Measurements from ENCODE around the gene CFAP97D2. TPM values are rescaled to one million over a fixed set of nuclear protein-coding genes. Genes with fewer than 3 reads are reported as not detected.
A peak's percentile ranks its signal among the peaks of the same experiment; 100 is the strongest.

The CFAP97D2 gene
- total RNA-seq, 1 donor from 2014 or later = not detected

DNA sequence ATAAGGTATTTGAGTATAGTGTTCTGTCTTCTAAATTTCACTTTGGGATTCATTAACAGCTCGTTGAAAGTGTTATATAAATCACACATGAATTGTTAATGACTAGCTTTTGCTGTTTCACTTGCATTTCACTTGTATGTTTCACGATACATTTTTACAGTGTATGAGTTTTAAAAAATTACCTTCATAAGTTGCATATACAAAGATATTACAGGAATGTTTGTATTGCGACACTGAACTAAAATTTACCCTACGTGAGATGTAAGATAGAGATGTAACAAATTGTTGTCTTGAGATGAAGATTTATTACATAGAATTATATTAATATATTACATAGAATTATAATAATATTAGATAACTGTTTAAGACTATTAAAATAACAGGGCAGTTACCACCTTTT is 57.2 kb downstream of the CFAP97D2 start:
- intact Hi-C loops (cut with DNase I) = no loop called here
- Histone ChIP-seq H3K4me1 (peaks cover 6% of the 10 kb centered on the region in 2 donors), H3K36me3 (peaks cover 36 to 43% of the 10 kb centered on the region in 2 donors), H3K9me3 (no peaks in the 10 kb centered on the region), H3K27ac (no peak overlapping the region), H3K4me3 (peak overlapping the region in 1 of 2 donors; percentile 91), H3K27me3 (no peaks in the 10 kb centered on the region)
- TF ChIP-seq, protein P1, sequence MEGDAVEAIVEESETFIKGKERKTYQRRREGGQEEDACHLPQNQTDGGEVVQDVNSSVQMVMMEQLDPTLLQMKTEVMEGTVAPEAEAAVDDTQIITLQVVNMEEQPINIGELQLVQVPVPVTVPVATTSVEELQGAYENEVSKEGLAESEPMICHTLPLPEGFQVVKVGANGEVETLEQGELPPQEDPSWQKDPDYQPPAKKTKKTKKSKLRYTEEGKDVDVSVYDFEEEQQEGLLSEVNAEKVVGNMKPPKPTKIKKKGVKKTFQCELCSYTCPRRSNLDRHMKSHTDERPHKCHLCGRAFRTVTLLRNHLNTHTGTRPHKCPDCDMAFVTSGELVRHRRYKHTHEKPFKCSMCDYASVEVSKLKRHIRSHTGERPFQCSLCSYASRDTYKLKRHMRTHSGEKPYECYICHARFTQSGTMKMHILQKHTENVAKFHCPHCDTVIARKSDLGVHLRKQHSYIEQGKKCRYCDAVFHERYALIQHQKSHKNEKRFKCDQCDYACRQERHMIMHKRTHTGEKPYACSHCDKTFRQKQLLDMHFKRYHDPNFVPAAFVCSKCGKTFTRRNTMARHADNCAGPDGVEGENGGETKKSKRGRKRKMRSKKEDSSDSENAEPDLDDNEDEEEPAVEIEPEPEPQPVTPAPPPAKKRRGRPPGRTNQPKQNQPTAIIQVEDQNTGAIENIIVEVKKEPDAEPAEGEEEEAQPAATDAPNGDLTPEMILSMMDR (IDR thresholded peaks at IDR 0.05) = no peak
- no peak for DNase-seq (ENCODE audit: low spot score in 2 of 2)

DNA sequence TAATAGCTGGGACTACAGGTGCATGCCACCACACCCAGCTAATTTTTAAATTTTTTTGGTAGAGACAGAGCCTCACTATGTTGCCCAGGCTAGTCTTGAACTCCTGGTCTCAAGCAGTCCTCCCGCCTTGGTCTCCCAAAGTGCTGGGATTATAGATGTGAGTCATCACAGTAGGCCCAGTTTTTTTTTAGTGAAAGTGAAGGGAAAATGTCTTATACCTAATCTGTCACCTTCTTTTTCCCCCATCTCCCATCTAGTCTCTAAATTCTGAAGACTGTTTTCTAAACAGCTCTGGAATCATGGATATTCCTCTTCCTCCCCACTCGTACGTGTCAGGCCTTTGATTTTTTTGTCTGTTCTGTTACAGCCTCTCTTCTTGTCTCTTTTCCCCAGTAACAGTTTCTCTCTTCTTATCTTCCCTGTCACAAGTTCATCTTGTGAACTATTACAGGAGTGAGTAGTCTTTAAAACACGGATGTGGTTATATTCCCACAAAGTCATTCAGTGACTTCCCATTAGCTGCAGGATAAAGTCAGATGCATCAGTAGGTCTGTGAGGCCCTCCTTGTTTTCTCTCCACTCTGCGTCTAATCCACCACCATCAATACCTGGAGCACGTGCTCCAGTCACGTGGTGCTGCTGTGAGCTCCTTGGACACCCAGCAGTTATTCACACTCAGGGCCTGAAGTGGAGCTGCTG is 58.5 kb downstream of the CFAP97D2 start:
- peaks cover 49 to 57% of the 10 kb centered on the region in 2 donors for H3K36me3 ChIP-seq

DNA sequence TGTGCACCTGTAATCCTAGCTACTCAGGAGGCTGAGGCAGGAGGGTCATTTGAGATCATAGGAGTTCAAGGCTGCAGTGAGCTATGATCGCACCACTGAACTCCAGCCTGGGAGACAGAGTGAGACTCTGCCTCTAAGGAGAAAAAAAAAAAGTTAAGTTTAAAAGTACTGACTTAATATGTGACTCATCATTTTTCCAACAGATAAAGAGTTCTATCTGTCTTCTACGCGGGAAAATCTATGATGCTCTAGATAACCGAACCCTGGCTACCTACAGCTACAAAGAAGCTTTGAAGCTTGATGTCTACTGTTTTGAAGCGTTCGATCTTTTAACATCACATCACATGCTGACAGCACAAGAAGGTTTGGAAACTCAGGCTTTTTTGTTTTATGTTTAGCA is 62.9 kb downstream of the CFAP97D2 start:
- H3K27ac ChIP-seq = no peak overlapping the region
- intact Hi-C loops (cut with DNase I) = no loop called here
- H3K36me3 ChIP-seq = peaks cover 87 to 94% of the 10 kb centered on the region in 2 donors
- DNase-seq (ENCODE audit: low spot score in 2 of 2) = no peak
- no peaks in the 10 kb centered on the region for H3K9me3 ChIP-seq
- H3K27me3 ChIP-seq = no peaks in the 10 kb centered on the region
- H3K4me3 ChIP-seq = no peak overlapping the region
- TF ChIP-seq, protein P1 (IDR thresholded peaks at IDR 0.05) = no peak
- no peaks in the 10 kb centered on the region for H3K4me1 ChIP-seq

More for the DNA sequence above, 58.5 kb downstream of the CFAP97D2 start:
- H3K27me3 ChIP-seq = no peaks in the 10 kb centered on the region
- no peak for DNase-seq (ENCODE audit: low spot score in 2 of 2)
- TF ChIP-seq, protein P1 (IDR thresholded peaks at IDR 0.05) = no peak
- H3K4me1 ChIP-seq = peaks cover 6% of the 10 kb centered on the region in 2 donors
- H3K4me3 ChIP-seq = no peak overlapping the region
- no peak overlapping the region for H3K27ac ChIP-seq
- intact Hi-C loops (cut with DNase I) = no loop called here
- no peaks in the 10 kb centered on the region for H3K9me3 ChIP-seq

DNA sequence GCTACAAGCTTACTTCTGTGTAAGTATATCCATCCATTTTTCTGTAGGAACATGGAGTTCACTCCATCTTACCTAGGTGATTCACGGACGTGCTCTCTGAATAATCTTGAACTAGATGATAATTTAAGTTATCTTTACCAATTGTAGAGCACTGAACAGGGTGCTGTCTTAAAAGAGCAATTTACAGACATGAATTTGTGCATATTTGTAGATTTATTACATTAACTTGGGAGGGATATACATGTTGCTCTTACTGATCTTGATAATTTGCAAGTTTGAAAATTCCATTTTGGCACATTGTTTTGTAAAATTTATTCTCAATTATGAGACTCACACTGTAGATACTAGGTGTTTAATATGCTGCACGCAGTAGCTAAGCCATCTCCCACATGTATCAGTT is 64.9 kb downstream of the CFAP97D2 start:
- Histone ChIP-seq H3K9me3 (no peaks in the 10 kb centered on the region), H3K36me3 (peaks cover 85 to 96% of the 10 kb centered on the region in 2 donors), H3K27ac (no peak overlapping the region), H3K27me3 (no peaks in the 10 kb centered on the region), H3K4me3 (no peak overlapping the region), H3K4me1 (no peaks in the 10 kb centered on the region)
- TF ChIP-seq, protein P1 (IDR thresholded peaks at IDR 0.05) = no peak
- no peak for DNase-seq (ENCODE audit: low spot score in 2 of 2)
- intact Hi-C loops (cut with DNase I) = no loop called here

DNA sequence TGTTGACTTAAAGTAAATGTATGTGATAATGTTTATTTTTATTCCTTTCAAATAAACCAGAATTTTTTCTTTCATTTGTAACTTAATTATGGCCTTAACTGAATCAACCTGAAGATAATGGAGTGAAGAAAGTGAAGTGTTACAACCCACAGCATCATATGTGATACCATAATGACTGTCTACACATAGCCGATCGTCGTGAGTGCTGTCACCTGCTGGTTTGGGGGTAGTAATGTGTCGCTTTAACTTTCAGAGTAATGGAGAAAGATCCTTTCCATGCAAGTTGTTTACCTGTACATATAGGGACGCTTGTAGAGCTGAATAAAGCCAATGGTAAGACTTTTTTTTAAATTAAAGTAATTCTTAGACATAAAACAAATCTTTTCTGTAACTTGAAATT is 65.6 kb downstream of the CFAP97D2 start:
- DNase-seq (ENCODE audit: low spot score in 2 of 2) = no peak
- Histone ChIP-seq H3K27me3 (no peaks in the 10 kb centered on the region), H3K36me3 (peaks cover 86 to 96% of the 10 kb centered on the region in 2 donors), H3K4me1 (no peaks in the 10 kb centered on the region), H3K4me3 (no peak overlapping the region), H3K9me3 (no peaks in the 10 kb centered on the region), H3K27ac (no peak overlapping the region)
- TF ChIP-seq, protein P1 (IDR thresholded peaks at IDR 0.05) = no peak
- intact Hi-C loops (cut with DNase I) = no loop called here

Measured in ascending aorta (tissue), 2 donors.